Peyer's patch (tissue), 4 donors: Measurements from ENCODE around the gene MLST8. TPM values are rescaled to one million over a fixed set of nuclear protein-coding genes. Genes with fewer than 3 reads are reported as not detected.

Experiments used
- DNase-seq, 3 donors: peaks; one replicate each; pipeline ENCODE4 v3.0.0-alpha.2; 2017 to 2019
- H3K27ac ChIP-seq, 4 donors: fragments of 200-600 bp; sonication (generic); one replicate each; pipeline ENCODE4 v1.5.1; 2016 to 2019
- H3K27me3 ChIP-seq, 2 donors: fragments of 200-600 bp; sonication (generic); one replicate each; pipeline ENCODE4 v1.5.1; 2019
- H3K36me3 ChIP-seq, 3 donors: fragments of 200-600 bp; sonication (generic); one replicate each; pipeline ENCODE4 v1.5.1; 2016 to 2019
- H3K4me1 ChIP-seq, 4 donors: fragments of 200-600 bp; sonication (generic); one replicate each; pipeline ENCODE4 v1.5.1; 2016 to 2019
- H3K4me3 ChIP-seq, 4 donors: fragments of 200-600 bp; sonication (generic); 1 replicate in 3 of 4; 2 replicates in 1 of 4; pipeline ENCODE4 v1.5.1; 2016 to 2019; ENCODE audit warnings: mild to moderate bottlenecking in 1 of 4
- H3K9me3 ChIP-seq, 4 donors: fragments of 200-600 bp; sonication (generic); one replicate each; pipeline ENCODE4 v1.5.1; 2016 to 2019; ENCODE audit warnings: mild to moderate bottlenecking in 1 of 4
- CTCF ChIP-seq, 6 experiments: fragments of 450-650 bp in 4 of 6; fragments of 200-600 bp in 2 of 6; sonication (generic) in 1 of 6; IDR thresholded peaks; one replicate each; pipeline ENCODE4 v1.5.1; 2017 to 2019; ENCODE audit warnings: antibody characterized with exemption in 6 of 6, mild to moderate bottlenecking in 3 of 6, moderate library complexity in 1 of 6
- POLR2A ChIP-seq, 2 donors: fragments of 450-650 bp; IDR thresholded peaks; one replicate each; pipeline ENCODE4 v1.5.1; 2017; ENCODE audit warnings: antibody characterized with exemption in 2 of 2, mild to moderate bottlenecking in 2 of 2, moderate library complexity in 2 of 2
- total RNA-seq, 4 donors: library from RNA; depleted of rRNA; stranded (reverse); fragments of >200 nt; gene quantifications; one replicate each; pipeline ENCODE4 v1.1.0, GENCODE V29; 2016

Gene MLST8
- total RNA-seq, 4 donors from 2014 or later: 45.7 to 95.7 (median 69.4) TPM

- Histone ChIP-seq H3K4me3 (no peak overlapping the region), H3K9me3 (no peaks in the 10 kb centered on the region), H3K36me3 (peaks cover 0 to 80% (median 0%) of the 10 kb centered on the region in 3 donors), H3K27me3 (no peaks in the 10 kb centered on the region), H3K4me1 (peaks cover 0 to 17% (median 0%) of the 10 kb centered on the region in 4 donors), H3K27ac (no peak overlapping the region)
- TF ChIP-seq CTCF (IDR thresholded peaks at IDR 0.05): no peak
- no peak for DNase-seq
Observed at GRCh38 chr16:2175454-2175853, 29.8 kb upstream of the MLST8 start.

- H3K36me3 ChIP-seq: peaks cover 0 to 75% (median 0%) of the 10 kb centered on the region in 3 donors
Observed at GRCh38 chr16:2176047-2176446, 29.2 kb upstream of the MLST8 start.

GRCh38 chr16:2177101-2177500, 28.2 kb upstream of the MLST8 start:
- H3K4me1 ChIP-seq: peaks cover 0 to 3% (median 0%) of the 10 kb centered on the region in 4 donors
- H3K27me3 ChIP-seq: no peaks in the 10 kb centered on the region
- peaks cover 0 to 64% (median 0%) of the 10 kb centered on the region in 3 donors for H3K36me3 ChIP-seq
- no peaks in the 10 kb centered on the region for H3K9me3 ChIP-seq
- no peak for TF ChIP-seq POLR2A (IDR thresholded peaks at IDR 0.05)
- no peak for TF ChIP-seq CTCF (IDR thresholded peaks at IDR 0.05)
- no peak overlapping the region for H3K27ac ChIP-seq
- no peak for DNase-seq
- no peak overlapping the region for H3K4me3 ChIP-seq

More at GRCh38 chr16:2176047-2176446, 29.2 kb upstream of the MLST8 start:
- Histone ChIP-seq H3K27ac (no peak overlapping the region), H3K4me3 (no peak overlapping the region), H3K9me3 (no peaks in the 10 kb centered on the region), H3K4me1 (peaks cover 0 to 13% (median 0%) of the 10 kb centered on the region in 4 donors), H3K27me3 (no peaks in the 10 kb centered on the region)
- TF ChIP-seq CTCF (IDR thresholded peaks at IDR 0.05): no peak
- no peak for TF ChIP-seq POLR2A (IDR thresholded peaks at IDR 0.05)
- no peak for DNase-seq

GRCh38 chr16:2177561-2177960, 27.7 kb upstream of the MLST8 start:
- no peaks in the 10 kb centered on the region for H3K4me1 ChIP-seq
- no peaks in the 10 kb centered on the region for H3K27me3 ChIP-seq
- H3K4me3 ChIP-seq: no peak overlapping the region
- TF ChIP-seq CTCF (IDR thresholded peaks at IDR 0.05) (no peak), POLR2A (IDR thresholded peaks at IDR 0.05) (no peak)
- H3K27ac ChIP-seq: no peak overlapping the region
- no peaks in the 10 kb centered on the region for H3K9me3 ChIP-seq
- DNase-seq: no peak
- H3K36me3 ChIP-seq: peaks cover 0 to 60% (median 0%) of the 10 kb centered on the region in 3 donors

- Histone ChIP-seq H3K4me3 (no peak overlapping the region), H3K9me3 (no peaks in the 10 kb centered on the region), H3K4me1 (no peaks in the 10 kb centered on the region), H3K27ac (no peak overlapping the region), H3K27me3 (no peaks in the 10 kb centered on the region), H3K36me3 (peaks cover 0 to 50% (median 0%) of the 10 kb centered on the region in 3 donors)
- no peak for DNase-seq
- TF ChIP-seq CTCF (IDR thresholded peaks at IDR 0.05) (no peak), POLR2A (IDR thresholded peaks at IDR 0.05) (no peak)
Observed at GRCh38 chr16:2178321-2179106, 26.7 kb upstream of the MLST8 start.
